Body of pancreas (tissue), 4 donors: ENCODE data around the gene TMCC2. TPM values are rescaled to one million over a fixed set of nuclear protein-coding genes. Genes with fewer than 3 reads are reported as not detected.

ENCODE experiments used
- ATAC-seq: fragments of 150-250 bp; one replicate; pipeline ENCODE4 v1.9.1; 2016
- DNase-seq, 4 donors: peaks; one replicate each; pipeline ENCODE4 v3.0.0-alpha.2; 2019
- H3K27ac ChIP-seq, 4 donors: fragments of 200-600 bp; sonication (generic); 1 replicate in 3 of 4; 2 replicates in 1 of 4; pipeline versions ENCODE4 v1.5.1 to v1.6.1; 2016 to 2019; ENCODE audit warnings: mild to moderate bottlenecking in 1 of 4, mixed read lengths in 1 of 4, moderate library complexity in 1 of 4
- H3K27me3 ChIP-seq, 2 donors: fragments of 200-600 bp; sonication (generic); one replicate each; pipeline ENCODE4 v1.6.0; 2016; ENCODE audit warnings: mild to moderate bottlenecking in 1 of 2
- H3K36me3 ChIP-seq, 2 donors: fragments of 200-600 bp; sonication (generic); replicated peaks in 1 of 2; 2 replicates each; pipeline ENCODE4 v1.5.1; 2016; ENCODE audit warnings: low read depth in 2 of 2; ENCODE audit not compliant: insufficient read depth in 1 of 2
- H3K4me1 ChIP-seq: fragments of 200-600 bp; sonication (generic); one replicate; pipeline ENCODE4 v1.6.0; 2016
- H3K4me3 ChIP-seq, 2 donors: fragments of 200-600 bp; sonication (generic); 1 replicate in 1 of 2; 2 replicates in 1 of 2; pipeline ENCODE4 v1.5.1; 2016 to 2019
- H3K9me3 ChIP-seq, 3 donors: fragments of 200-600 bp; sonication (generic); 1 replicate in 2 of 3; 2 replicates in 1 of 3; pipeline ENCODE4 v1.5.1; 2016
- CTCF ChIP-seq, 7 experiments: fragments of 450-650 bp in 4 of 7; fragments of 200-600 bp in 3 of 7; sonication (generic) in 3 of 7; IDR thresholded peaks; one replicate each; pipeline ENCODE4 v1.5.1; 2016 to 2019; ENCODE audit warnings: antibody characterized with exemption in 7 of 7
- POLR2A ChIP-seq, 3 donors: fragments of 450-650 bp; IDR thresholded peaks; one replicate each; pipeline ENCODE4 v1.6.1; 2016; ENCODE audit warnings: antibody characterized with exemption in 3 of 3, mild to moderate bottlenecking in 2 of 3
- WGBS, 2 donors: methylation state at CpG; one replicate each; pipeline ENCODE4 v1.1.5; 2017; 5-methylcytosine and 5-hydroxymethylcytosine counted together
- intact Hi-C: fragments of 100-400 bp; cut with DNase I; formaldehyde crosslinking; loops from one replicate; pipeline ENCODE4 v1.15.1; 2023
- total RNA-seq, 2 donors: library from RNA; depleted of rRNA; stranded (reverse); fragments of >200 nt; gene quantifications; one replicate each; pipeline ENCODE4 v1.1.0, GENCODE V29; 2016

TMCC2 gene
- total RNA-seq, 2 donors from 2014 or later, result 1.3 to 1.6 TPM

DNA sequence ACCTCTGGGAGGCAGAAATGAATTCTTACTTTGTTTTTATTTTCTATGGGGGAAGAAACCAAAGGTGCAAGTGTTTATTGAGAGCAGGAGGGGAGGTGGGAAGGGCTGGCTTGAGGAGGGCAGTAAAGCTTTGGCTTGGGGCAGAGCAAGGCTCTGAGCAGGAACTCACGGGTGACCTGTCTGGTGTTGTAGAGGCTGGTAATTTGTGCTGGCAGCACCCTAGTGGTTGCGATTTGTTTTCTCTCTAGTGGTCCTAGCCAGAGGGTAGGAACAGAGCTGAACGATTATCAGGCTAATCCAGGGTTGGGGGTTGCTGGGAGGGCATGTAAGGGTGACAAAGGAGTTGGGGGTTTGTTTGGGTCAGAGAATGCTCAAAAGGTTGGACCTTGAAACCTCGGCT lies 16.6 kb downstream of the TMCC2 start:
- DNase-seq (no peak), ATAC-seq (no peak)
- 61 to 81% methylated on average over 4 of the region's 4 CpGs for WGBS, 2 donors
- Histone ChIP-seq H3K27me3 (no peaks in the 10 kb centered on the region), H3K36me3 (no peaks in the 10 kb centered on the region), H3K9me3 (no peaks in the 10 kb centered on the region), H3K27ac (no peak overlapping the region), H3K4me1 (peaks cover 9% of the 10 kb centered on the region), H3K4me3 (no peak overlapping the region)
- TF ChIP-seq CTCF (IDR thresholded peaks at IDR 0.05) (no peak), POLR2A (IDR thresholded peaks at IDR 0.05) (no peak)
- intact Hi-C loops, result no loop called here

GRCh38 chr1:205245096-205245495 lies 17.4 kb downstream of the TMCC2 start:
- Histone ChIP-seq H3K4me1 (peaks cover 14% of the 10 kb centered on the region), H3K27ac (no peak overlapping the region), H3K9me3 (no peaks in the 10 kb centered on the region), H3K36me3 (no peaks in the 10 kb centered on the region), H3K4me3 (no peak overlapping the region), H3K27me3 (no peaks in the 10 kb centered on the region)
- DNase-seq (no peak), ATAC-seq (no peak)
- no peak for TF ChIP-seq CTCF (IDR thresholded peaks at IDR 0.05)
- TF ChIP-seq POLR2A (IDR thresholded peaks at IDR 0.05), result no peak
- 85 to 86% methylated on average over 7 of the region's 7 CpGs for WGBS, 2 donors
- intact Hi-C loops, result no loop called here

- no peak for TF ChIP-seq POLR2A (IDR thresholded peaks at IDR 0.05)
- no peak for TF ChIP-seq CTCF (IDR thresholded peaks at IDR 0.05)
- intact Hi-C loops, result no loop called here
- Histone ChIP-seq H3K36me3 (no peaks in the 10 kb centered on the region), H3K27me3 (no peaks in the 10 kb centered on the region), H3K9me3 (no peaks in the 10 kb centered on the region), H3K4me1 (peaks cover 14% of the 10 kb centered on the region), H3K27ac (no peak overlapping the region), H3K4me3 (no peak overlapping the region)
- ATAC-seq (no peak), DNase-seq (no peak)
- WGBS, 2 donors, result 81 to 85% methylated on average over 10 of the region's 10 CpGs
Observed at GRCh38 chr1:205246351-205247119, 18.8 kb downstream of the TMCC2 start.

- no peaks in the 10 kb centered on the region for H3K27me3 ChIP-seq
- ATAC-seq, result no peak
- no peak for TF ChIP-seq CTCF (IDR thresholded peaks at IDR 0.05)
- no peak for TF ChIP-seq POLR2A (IDR thresholded peaks at IDR 0.05)
- no peak overlapping the region for H3K27ac ChIP-seq
- intact Hi-C loops, result no loop called here
- no peak overlapping the region for H3K4me3 ChIP-seq
- H3K4me1 ChIP-seq, result peaks cover 14% of the 10 kb centered on the region
- WGBS, 2 donors, result 69 to 80% methylated on average over 7 to 9 of the region's 9 CpGs
- no peaks in the 10 kb centered on the region for H3K9me3 ChIP-seq
- DNase-seq, result no peak
- no peaks in the 10 kb centered on the region for H3K36me3 ChIP-seq
Observed at GRCh38 chr1:205247130-205247921, 19.6 kb downstream of the TMCC2 start.
